Common myeloid progenitor, CD34-positive (primary cell): ENCODE data around the gene CRACDL.

Experiments
- CTCF ChIA-PET: fragments of 350-600 bp; sonication (Branson Sonifier 250); formaldehyde crosslinking; loops from one replicate; lab custom pipeline; 2021; ENCODE audit warnings: antibody characterized with exemption; lab: Charles Lee
- POLR2A ChIA-PET: fragments of 350-600 bp; sonication (Branson Sonifier 250); formaldehyde crosslinking; loops from one replicate; lab custom pipeline; 2021; ENCODE audit warnings: antibody characterized with exemption; lab: Charles Lee
- DNase-seq, 3 donors: peaks; one replicate each; pipeline versions ENCODE4 v3.0.0 to v3.0.0-alpha.2; 2013
- H3K27ac ChIP-seq, 2 experiments: 1 replicate in 1 of 2; 2 replicates in 1 of 2; pipeline ENCODE4 v1.7.0; 2013; ENCODE audit warnings: inconsistent platforms in 2 of 2, low read length in 2 of 2, mild to moderate bottlenecking in 2 of 2, low read depth in 1 of 2, moderate library complexity in 1 of 2; ENCODE audit not compliant: severe bottlenecking in 2 of 2, insufficient read depth in 1 of 2, poor library complexity in 1 of 2
- H3K27me3 ChIP-seq, 5 experiments: replicated peaks in 2 of 5; 1 replicate in 3 of 5; 2 replicates in 2 of 5; pipeline versions ENCODE4 v1.6.1 to v1.7.0; 2013; ENCODE audit warnings: low read length in 4 of 5, mild to moderate bottlenecking in 2 of 5, moderate library complexity in 2 of 5, inconsistent platforms in 1 of 5; ENCODE audit not compliant: insufficient read depth in 5 of 5, control insufficient read depth in 4 of 5
- H3K36me3 ChIP-seq, 4 experiments: 1 replicate in 2 of 4; 2 replicates in 2 of 4; pipeline versions ENCODE4 v1.6.1 to v1.7.0; 2013; ENCODE audit warnings: low read length in 3 of 4, control low read depth in 1 of 4, mild to moderate bottlenecking in 1 of 4; ENCODE audit not compliant: control insufficient read depth in 4 of 4, insufficient read depth in 4 of 4
- H3K4me1 ChIP-seq, 4 experiments: 1 replicate in 3 of 4; 2 replicates in 1 of 4; pipeline versions ENCODE4 v1.6.1 to v1.7.1; 2013; ENCODE audit warnings: low read length in 3 of 4, mild to moderate bottlenecking in 3 of 4, control low read depth in 1 of 4, inconsistent platforms in 1 of 4, moderate library complexity in 1 of 4; ENCODE audit not compliant: control insufficient read depth in 4 of 4, insufficient read depth in 4 of 4; ENCODE audit errors: control extremely low read depth in 1 of 4
- H3K4me3 ChIP-seq, 7 experiments: 1 replicate in 4 of 7; 2 replicates in 3 of 7; pipeline versions ENCODE4 v1.5.1 to v1.7.0; 2013; ENCODE audit warnings: mild to moderate bottlenecking in 7 of 7, low read length in 6 of 7, moderate library complexity in 6 of 7, inconsistent platforms in 2 of 7, low read depth in 2 of 7, control low read depth in 1 of 7; ENCODE audit not compliant: insufficient read depth in 4 of 7, control insufficient read depth in 1 of 7; ENCODE audit errors: extremely low read depth in 1 of 7
- H3K9me3 ChIP-seq, 5 experiments: 1 replicate in 4 of 5; 2 replicates in 1 of 5; pipeline versions ENCODE4 v1.6.1 to v1.7.1; 2013; ENCODE audit warnings: low read length in 4 of 5, mild to moderate bottlenecking in 2 of 5, inconsistent platforms in 1 of 5, low read depth in 1 of 5, moderate library complexity in 1 of 5; ENCODE audit not compliant: control insufficient read depth in 4 of 5, insufficient read depth in 2 of 5; ENCODE audit errors: control extremely low read depth in 1 of 5
- WGBS: methylation state at CpG from one replicate; pipeline ENCODE4 v1.1.5; 2013; ENCODE audit not compliant: insufficient coverage; 5-methylcytosine and 5-hydroxymethylcytosine counted together

CRACDL gene

DNA sequence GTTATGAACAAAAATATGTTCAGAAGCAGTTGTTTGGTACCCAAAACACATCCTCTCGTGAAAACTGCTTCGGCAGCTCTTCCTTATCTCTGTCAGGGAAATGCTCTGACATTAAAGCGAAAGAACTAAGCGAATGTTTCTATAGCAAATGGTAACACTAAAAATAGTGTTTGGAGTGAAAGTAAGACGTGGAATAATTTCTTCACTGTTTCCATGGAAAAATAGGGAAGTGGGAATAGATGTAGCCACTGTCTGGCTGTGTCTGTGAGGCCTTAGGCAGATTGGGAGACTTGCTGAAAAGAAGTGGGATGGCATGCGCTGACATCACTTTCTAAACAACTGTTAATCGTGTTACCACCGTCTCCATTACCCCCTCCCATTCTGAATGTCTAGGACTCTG is 11.5 kb upstream of the CRACDL start:
- WGBS, result 98% methylated on average over 5 of the region's 8 CpGs

DNA sequence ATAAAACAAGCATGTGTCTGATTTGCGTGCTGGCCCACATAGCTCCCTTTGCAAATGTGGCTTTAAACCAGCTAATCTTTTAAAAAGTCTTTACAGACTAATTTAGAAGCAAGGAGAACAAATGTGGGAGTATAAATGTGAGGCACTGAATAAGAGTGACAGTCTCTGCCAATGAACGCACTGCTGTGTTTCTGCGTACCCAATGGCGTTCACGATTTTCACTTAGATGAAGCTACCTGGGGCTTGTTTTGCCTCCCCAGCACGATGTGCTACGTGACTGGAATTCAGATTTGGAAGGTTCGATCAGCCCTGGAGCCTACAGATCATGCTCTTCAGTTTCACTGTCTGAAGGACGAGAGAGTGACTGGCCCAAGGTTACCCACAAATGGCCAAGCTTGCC is 10.8 kb upstream of the CRACDL start:
- Histone ChIP-seq H3K36me3 (no peaks in the 10 kb centered on the region), H3K9me3 (no peaks in the 10 kb centered on the region), H3K4me1 (no peaks in the 10 kb centered on the region), H3K4me3 (no peak overlapping the region), H3K27me3 (peaks cover 0 to 9% (median 0%) of the 10 kb centered on the region in 5 experiments), H3K27ac (no peak overlapping the region)
- WGBS, result 94% methylated on average over 9 of the region's 9 CpGs
- no peak for DNase-seq
- ChIA-PET CTCF (no interaction called here), POLR2A (no interaction called here)

More for the DNA sequence above, 11.5 kb upstream of the CRACDL start:
- DNase-seq, result no peak
- no peaks in the 10 kb centered on the region for H3K9me3 ChIP-seq
- ChIA-PET CTCF (no interaction called here), POLR2A (no interaction called here)
- peaks cover 0 to 16% (median 0%) of the 10 kb centered on the region in 5 experiments for H3K27me3 ChIP-seq
- no peak overlapping the region for H3K4me3 ChIP-seq
- no peaks in the 10 kb centered on the region for H3K4me1 ChIP-seq
- H3K36me3 ChIP-seq, result no peaks in the 10 kb centered on the region
- H3K27ac ChIP-seq, result no peak overlapping the region

DNA sequence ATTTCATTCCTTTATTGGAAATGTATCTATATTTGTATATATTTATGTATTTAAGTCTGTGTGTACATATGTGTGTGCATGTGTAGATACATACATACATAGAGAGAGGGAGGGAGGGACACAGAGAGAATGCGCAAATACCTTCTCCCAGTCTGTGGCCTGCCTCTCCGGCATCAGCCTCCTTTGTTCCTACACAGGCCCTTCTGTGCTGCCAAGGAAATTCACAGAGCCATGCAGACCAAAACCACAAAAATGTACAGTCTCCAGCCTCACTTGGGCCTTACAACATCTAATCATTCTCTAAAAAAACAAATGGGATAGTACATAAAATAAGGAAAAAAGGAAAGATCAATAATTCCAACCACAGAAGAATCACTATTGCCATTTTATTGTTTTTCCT is 8.8 kb upstream of the CRACDL start:
- Histone ChIP-seq H3K27me3 (peaks cover 0 to 8% (median 2%) of the 10 kb centered on the region in 5 experiments), H3K4me1 (no peaks in the 10 kb centered on the region), H3K36me3 (no peaks in the 10 kb centered on the region), H3K27ac (no peak overlapping the region), H3K9me3 (no peaks in the 10 kb centered on the region), H3K4me3 (no peak overlapping the region)
- DNase-seq, result no peak
- ChIA-PET POLR2A (no interaction called here), CTCF (no interaction called here)
- WGBS, result no CpG with 5 or more reads among the region's 2 CpGs

DNA sequence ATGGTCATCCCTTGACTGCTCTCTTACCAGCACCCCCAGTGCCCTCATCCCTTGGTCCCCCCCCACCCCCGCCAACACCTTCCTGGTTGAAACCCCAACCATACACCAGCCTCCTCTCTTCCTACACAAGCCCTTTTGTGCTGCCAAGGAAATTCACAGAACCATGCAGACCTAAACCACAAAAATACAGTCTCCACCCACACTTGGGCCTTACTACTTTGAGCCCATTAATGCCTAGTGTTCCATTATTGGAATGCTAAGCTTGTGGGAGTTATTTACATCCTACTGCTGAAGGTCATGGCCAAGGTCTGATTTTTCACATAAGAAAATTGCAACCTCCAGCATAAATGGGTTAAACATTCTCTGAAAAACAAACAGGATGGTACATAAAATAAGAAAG is 4.1 kb upstream of the CRACDL start:
- ChIA-PET POLR2A (no interaction called here), CTCF (no interaction called here)
- Histone ChIP-seq H3K4me3 (no peak overlapping the region), H3K4me1 (peaks cover 0 to 19% (median 17%) of the 10 kb centered on the region in 4 experiments), H3K36me3 (no peaks in the 10 kb centered on the region), H3K27ac (no peak overlapping the region), H3K9me3 (no peaks in the 10 kb centered on the region), H3K27me3 (peaks cover 11 to 47% (median 25%) of the 10 kb centered on the region in 5 experiments)
- no CpG with 5 or more reads among the region's 1 CpG for WGBS
- DNase-seq, result no peak

DNA sequence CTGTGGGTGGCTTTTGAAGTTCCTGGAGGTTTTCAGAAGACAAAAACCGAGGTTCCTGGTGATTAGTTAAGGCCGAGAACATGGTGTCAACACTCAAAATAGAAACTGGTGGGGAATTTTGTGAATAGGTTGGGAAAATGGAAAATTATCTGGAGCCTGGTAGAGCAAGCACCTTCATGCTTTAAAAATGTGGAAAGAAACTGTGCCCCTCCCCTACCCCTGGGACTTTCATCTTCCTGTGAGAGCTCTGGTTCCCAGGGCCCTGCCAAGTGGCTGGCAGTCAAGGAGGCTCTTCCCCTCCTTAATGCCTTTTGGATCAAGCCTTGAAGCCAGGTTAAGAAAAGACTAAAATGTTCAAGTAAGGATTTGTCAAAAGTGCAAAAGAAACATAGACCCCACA is 1.9 kb upstream of the CRACDL start:
- H3K27ac ChIP-seq, result no peak overlapping the region
- 88% methylated on average over 2 of the region's 2 CpGs for WGBS

DNA sequence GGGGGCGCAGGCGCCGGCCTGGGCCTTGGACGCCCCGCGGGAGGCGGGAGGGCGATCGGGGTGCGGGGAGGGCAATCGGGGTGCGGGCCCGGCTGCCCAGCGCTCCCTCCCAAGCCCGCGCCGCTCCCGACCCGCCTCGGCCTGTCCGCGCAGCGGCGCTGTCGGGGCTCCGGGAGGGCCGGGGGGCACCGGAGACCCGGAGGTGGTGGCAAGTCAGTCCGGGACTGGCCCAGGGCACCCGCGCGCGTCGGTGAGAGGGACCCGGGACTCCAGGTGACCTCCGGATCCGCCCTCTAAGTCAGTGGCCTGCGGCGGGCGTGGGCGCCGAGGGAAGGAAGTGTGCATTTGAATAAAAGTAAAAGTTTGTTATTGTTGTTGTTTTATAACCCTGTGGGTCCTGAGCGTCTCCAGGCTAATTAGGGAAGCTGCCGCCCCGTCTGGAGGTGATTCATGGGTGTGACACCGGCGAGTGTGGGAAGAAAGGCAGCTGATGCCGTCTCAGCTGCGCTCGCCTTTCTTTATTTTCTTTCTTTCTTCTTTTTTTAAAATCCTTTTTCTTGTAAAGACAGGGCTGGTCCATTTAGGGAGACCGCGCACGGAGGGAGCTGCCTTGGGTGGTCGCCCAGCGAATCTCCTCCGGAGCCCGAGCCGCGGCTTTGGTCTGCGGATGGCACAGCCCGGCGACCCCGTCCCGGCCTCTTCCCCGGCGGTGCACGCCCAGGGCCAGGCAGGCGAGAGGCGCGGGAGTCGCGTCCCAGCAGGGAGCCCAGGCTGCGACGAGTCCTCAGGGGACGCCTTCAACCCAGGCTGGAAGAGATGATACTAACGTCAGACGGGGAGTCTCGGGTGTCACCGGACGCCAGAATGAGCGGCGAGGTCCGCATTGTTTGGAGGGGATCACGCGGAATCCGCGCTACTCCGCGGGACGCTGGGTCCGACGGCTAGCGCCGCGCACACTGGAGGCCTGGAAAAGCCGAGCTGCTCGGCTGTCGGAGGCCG is 627 bp upstream of the CRACDL start:
- peak; percentile 25 to 78 (median 70) for DNase-seq
- POLR2A ChIA-PET, result no interaction called here

More for the DNA sequence above, 1.9 kb upstream of the CRACDL start:
- peaks cover 0 to 19% (median 17%) of the 10 kb centered on the region in 4 experiments for H3K4me1 ChIP-seq
- no peaks in the 10 kb centered on the region for H3K9me3 ChIP-seq
- peaks cover 11 to 64% (median 30%) of the 10 kb centered on the region in 5 experiments for H3K27me3 ChIP-seq
- POLR2A ChIA-PET, result no interaction called here
- no peaks in the 10 kb centered on the region for H3K36me3 ChIP-seq
- no peak overlapping the region for H3K4me3 ChIP-seq
- DNase-seq, result no peak
- CTCF ChIA-PET, result no interaction called here

More for the DNA sequence above, 627 bp upstream of the CRACDL start:
- H3K27ac ChIP-seq, result no peak overlapping the region
- WGBS, result 2% methylated on average over 74 of the region's 100 CpGs
- peak overlapping the region; percentile 11 to 69 (median 57) for H3K4me3 ChIP-seq
- no peaks in the 10 kb centered on the region for H3K9me3 ChIP-seq
- H3K4me1 ChIP-seq, result peaks cover 0 to 19% (median 17%) of the 10 kb centered on the region in 4 experiments
- peaks cover 11 to 64% (median 27%) of the 10 kb centered on the region in 5 experiments for H3K27me3 ChIP-seq
- CTCF ChIA-PET, result no interaction called here
- H3K36me3 ChIP-seq, result no peaks in the 10 kb centered on the region
